NT2/D1 (cell line): ENCODE results near the gene GPC6.

Experiments
- SUZ12 ChIP-seq: IDR thresholded peaks from 2 replicates; pipeline ENCODE4 v1.6.1; 2011; ENCODE audit not compliant: insufficient read length, insufficient read depth; ENCODE audit errors: extremely low read depth
- YY1 ChIP-seq: IDR thresholded peaks from 2 replicates; pipeline ENCODE4 v1.6.1; 2011; ENCODE audit not compliant: insufficient read length, insufficient read depth
- ZNF274 ChIP-seq: IDR thresholded peaks from 2 replicates; pipeline ENCODE4 v1.6.1; 2011; ENCODE audit warnings: mild to moderate bottlenecking, low read depth, low read length

DNA sequence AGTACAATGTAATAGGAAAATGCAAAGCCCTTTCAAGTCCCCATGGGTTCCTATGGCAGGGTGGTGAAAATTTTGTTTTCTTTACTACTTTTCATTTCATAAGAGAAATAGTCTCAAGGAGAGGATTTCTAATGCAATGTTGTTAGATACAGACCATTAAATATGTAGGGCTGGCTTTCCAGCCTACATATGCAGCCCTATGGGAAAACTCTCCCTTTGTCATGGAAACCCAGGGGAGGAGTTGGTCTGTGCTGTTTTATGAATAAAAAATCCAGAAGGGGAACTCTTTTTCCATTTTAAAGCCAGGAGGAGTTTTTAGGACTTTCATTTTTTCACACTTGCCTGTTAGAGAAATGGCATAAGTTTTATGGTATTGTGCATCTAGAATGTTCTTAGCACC is 1133.3 kb downstream of the GPC6 start:
- no peak for TF ChIP-seq SUZ12
- no peak for TF ChIP-seq ZNF274
- TF ChIP-seq YY1 = no peak
